CD14-positive monocyte (primary cell): ENCODE results near the gene KLHL24. TPM values are rescaled to one million over a fixed set of nuclear protein-coding genes. Genes with fewer than 3 reads are reported as not detected.

Experiments used
- DNase-seq, 3 donors: peaks; one replicate each; pipeline ENCODE4 v3.0.0-alpha.2; 2011 to 2022
- H2AFZ ChIP-seq: 2 replicates; pipeline ENCODE4 v1.6.0; 2012; ENCODE audit warnings: mild to moderate bottlenecking, low read depth, low read length, inconsistent platforms; ENCODE audit not compliant: insufficient read depth, poor library complexity, severe bottlenecking
- H3K27ac ChIP-seq, 2 donors: 1 replicate in 1 of 2; 2 replicates in 1 of 2; pipeline ENCODE4 v1.5.1; 2012 to 2013; ENCODE audit warnings: low read length in 2 of 2, control low read depth in 1 of 2, inconsistent platforms in 1 of 2, low read depth in 1 of 2, mild to moderate bottlenecking in 1 of 2
- H3K27me3 ChIP-seq, 2 donors: one replicate each; pipeline versions ENCODE4 v1.6.0 to v1.6.1; 2011 to 2013; ENCODE audit warnings: low read length in 2 of 2; ENCODE audit not compliant: control insufficient read depth in 2 of 2, insufficient read depth in 2 of 2
- H3K36me3 ChIP-seq, 2 donors: replicated peaks in 1 of 2; 1 replicate in 1 of 2; 2 replicates in 1 of 2; pipeline versions ENCODE4 v1.5.1 to v1.6.1; 2012 to 2013; ENCODE audit warnings: low read length in 2 of 2, control low read depth in 1 of 2, inconsistent platforms in 1 of 2, mild to moderate bottlenecking in 1 of 2; ENCODE audit not compliant: insufficient read depth in 2 of 2, control insufficient read depth in 1 of 2
- H3K4me1 ChIP-seq, 2 donors: 1 replicate in 1 of 2; 2 replicates in 1 of 2; pipeline versions ENCODE4 v1.5.1 to v1.6.1; 2012 to 2013; ENCODE audit warnings: low read length in 2 of 2, control low read depth in 1 of 2, inconsistent platforms in 1 of 2, mild to moderate bottlenecking in 1 of 2, moderate library complexity in 1 of 2; ENCODE audit not compliant: insufficient read depth in 2 of 2, control insufficient read depth in 1 of 2
- H3K4me2 ChIP-seq: replicated peaks from 2 replicates; pipeline ENCODE3; 2012; ENCODE audit warnings: low read length, moderate library complexity, mild to moderate bottlenecking; ENCODE audit not compliant: poor library complexity, severe bottlenecking; ENCODE audit errors: extremely low read depth
- H3K4me3 ChIP-seq, 3 experiments: fragments of 200-600 bp in 1 of 3; sonication (generic) in 1 of 3; replicated peaks in 1 of 3; 1 replicate in 2 of 3; 2 replicates in 1 of 3; pipeline ENCODE4 v1.5.1; 2011 to 2013; ENCODE audit warnings: low read length in 3 of 3, mild to moderate bottlenecking in 3 of 3, control low read depth in 2 of 3, low read depth in 2 of 3, inconsistent platforms in 1 of 3, moderate library complexity in 1 of 3
- H3K79me2 ChIP-seq: 2 replicates; pipeline ENCODE4 v1.6.0; 2012; ENCODE audit warnings: mild to moderate bottlenecking, control low read depth, inconsistent platforms, low read length, moderate library complexity; ENCODE audit not compliant: insufficient read depth
- H3K9ac ChIP-seq: 2 replicates; pipeline ENCODE4 v1.6.0; 2017; ENCODE audit warnings: low read length, mild to moderate bottlenecking; ENCODE audit not compliant: insufficient read depth, poor library complexity, severe bottlenecking
- H3K9me3 ChIP-seq, 2 donors: replicated peaks in 1 of 2; 1 replicate in 1 of 2; 2 replicates in 1 of 2; pipeline versions ENCODE4 v1.5.1 to v1.6.1; 2012 to 2013; ENCODE audit warnings: low read length in 2 of 2, control low read depth in 1 of 2; ENCODE audit not compliant: control insufficient read depth in 1 of 2, insufficient read depth in 1 of 2
- H4K20me1 ChIP-seq: 2 replicates; pipeline ENCODE4 v1.6.0; 2012; ENCODE audit warnings: mild to moderate bottlenecking, low read length, control low read depth, moderate library complexity; ENCODE audit not compliant: insufficient read depth
- H3K27ac Mint-ChIP-seq, 7 donors: one replicate each; pipeline ENCODE4 v1.8.0; 2020; ENCODE audit warnings: mild to moderate bottlenecking in 7 of 7, mixed read lengths in 7 of 7, moderate library complexity in 6 of 7, inconsistent platforms in 2 of 7
- H3K27me3 Mint-ChIP-seq, 3 donors: one replicate each; pipeline ENCODE4 v1.8.0; 2021 to 2022; ENCODE audit warnings: low read depth in 3 of 3, mild to moderate bottlenecking in 3 of 3, mixed read lengths in 3 of 3, moderate library complexity in 3 of 3, inconsistent platforms in 1 of 3
- H3K36me3 Mint-ChIP-seq, 2 donors: one replicate each; pipeline ENCODE4 v1.8.0; 2020; ENCODE audit warnings: mixed read lengths in 2 of 2, inconsistent platforms in 1 of 2, mild to moderate bottlenecking in 1 of 2
- H3K4me1 Mint-ChIP-seq: one replicate; pipeline ENCODE4 v1.8.0; 2020; ENCODE audit warnings: mild to moderate bottlenecking, mixed read lengths
- H3K4me3 Mint-ChIP-seq, 2 donors: one replicate each; pipeline ENCODE4 v1.8.0; 2020; ENCODE audit warnings: mild to moderate bottlenecking in 2 of 2, mixed read lengths in 2 of 2, moderate library complexity in 1 of 2
- H3K9me3 Mint-ChIP-seq, 7 donors: one replicate each; pipeline ENCODE4 v1.8.0; 2020 to 2022; ENCODE audit warnings: mixed read lengths in 7 of 7, mild to moderate bottlenecking in 6 of 7, moderate library complexity in 6 of 7, inconsistent platforms in 2 of 7
- CTCF ChIP-seq: fragments of 200-600 bp; IDR thresholded peaks from one replicate; pipeline ENCODE4 v1.8.0; 2022; ENCODE audit warnings: antibody characterized with exemption, mild to moderate bottlenecking
- WGBS: methylation state at CpG from one replicate; pipeline ENCODE4 v1.1.5; 2013; ENCODE audit warnings: missing lambda C conversion rate; ENCODE audit not compliant: insufficient coverage; 5-methylcytosine and 5-hydroxymethylcytosine counted together
- intact Hi-C, 2 donors: fragments of 100-400 bp; cut with micrococcal nuclease; formaldehyde crosslinking; loops; one replicate each; pipeline versions ENCODE4 v1.15.0 to v1.15.1; 2023
- polyA plus RNA-seq, 3 donors: library from polyadenylated mRNA; depleted of rRNA in 1 of 3; unstranded in 2 of 3; stranded (reverse) in 1 of 3; fragments of 300-500 nt in 2 of 3; fragments of >200 nt in 1 of 3; fragmentation: Illumina TruSeq in 2 of 3; gene quantifications; 1 replicate in 2 of 3; 2 replicates in 1 of 3; pipeline ENCODE4 v1.2.3, GENCODE V29; 2012 to 2021

Gene KLHL24
- polyA plus RNA-seq, 3 donors: 24.1 to 31.7 (median 31.4) TPM

- H3K79me2 ChIP-seq: no peaks in the 10 kb centered on the region
- no CpG with 5 or more reads among the region's 6 CpGs for WGBS
- peaks cover 78 to 96% of the 10 kb centered on the region in 2 donors for H3K36me3 Mint-ChIP-seq
- peaks cover 0 to 3% (median 0%) of the 10 kb centered on the region in 7 donors for H3K9me3 Mint-ChIP-seq
- H3K4me3 Mint-ChIP-seq: peak overlapping the region in 1 of 2 donors; percentile 25
- DNase-seq: no peak
- H2AFZ ChIP-seq: no peak overlapping the region
- no peaks in the 10 kb centered on the region for H3K27me3 Mint-ChIP-seq
- H3K4me1 Mint-ChIP-seq: no peaks in the 10 kb centered on the region
- TF ChIP-seq CTCF: no peak
- H3K9me3 ChIP-seq: no peaks in the 10 kb centered on the region
- no peaks in the 10 kb centered on the region for H3K4me1 ChIP-seq
- H4K20me1 ChIP-seq: no peaks in the 10 kb centered on the region
- intact Hi-C loops: no loop called here
- H3K4me3 ChIP-seq: no peak overlapping the region
- H3K9ac ChIP-seq: no peak overlapping the region
- H3K36me3 ChIP-seq: peaks cover 90 to 98% of the 10 kb centered on the region in 2 donors
- no peak overlapping the region for H3K4me2 ChIP-seq
- no peaks in the 10 kb centered on the region for H3K27me3 ChIP-seq
- no peak overlapping the region for H3K27ac Mint-ChIP-seq
- H3K27ac ChIP-seq: no peak overlapping the region
These were observed 90.0 kb downstream of the KLHL24 start for GRCh38 chr3:183725387-183725786.

GRCh38 chr3:183728204-183728603 is 92.8 kb downstream of the KLHL24 start:
- Histone ChIP-seq H3K9ac (no peak overlapping the region), H3K79me2 (no peaks in the 10 kb centered on the region), H3K4me2 (no peak overlapping the region), H4K20me1 (no peaks in the 10 kb centered on the region), H3K36me3 (peaks cover 84 to 94% of the 10 kb centered on the region in 2 donors), H3K9me3 (no peaks in the 10 kb centered on the region), H3K27ac (no peak overlapping the region), H2AFZ (no peak overlapping the region), H3K27me3 (no peaks in the 10 kb centered on the region), H3K4me1 (no peaks in the 10 kb centered on the region), H3K4me3 (no peak overlapping the region)
- intact Hi-C loops: no loop called here
- Mint-ChIP-seq H3K27me3 (no peaks in the 10 kb centered on the region), H3K4me1 (no peaks in the 10 kb centered on the region), H3K9me3 (peaks cover 0 to 3% (median 0%) of the 10 kb centered on the region in 7 donors), H3K4me3 (no peak overlapping the region), H3K36me3 (peaks cover 73 to 93% of the 10 kb centered on the region in 2 donors), H3K27ac (peak overlapping the region in 1 of 7 donors; percentile 9)
- no peak for TF ChIP-seq CTCF
- DNase-seq: no peak
- WGBS: no CpG with 5 or more reads among the region's 1 CpG
